Caki2 (cell line): ENCODE data around the gene PDE1C. TPM values are rescaled to one million over a fixed set of nuclear protein-coding genes. Genes with fewer than 3 reads are reported as not detected.
"Not testable (repeated sequence)": the region's sequence is repeated elsewhere in the genome, so short reads cannot be mapped to it uniquely, and the experiment has no call there.

Experiments
- DNase-seq: peaks from one replicate; pipeline ENCODE4 v3.0.0-alpha.2; 2015; ENCODE audit warnings: low read depth
- in situ Hi-C: cut with HindIII; loops from 2 replicates; pipeline ENCODE4 v1.10.0; 2016; ENCODE audit warnings: low sequenced_read_pairs, low pct_unique_long_range_greater_than_20kb, mixed read lengths
- total RNA-seq: library from RNA; depleted of rRNA; stranded (reverse); fragments of >200 nt; shearing (Covaris generic); gene quantifications from 2 replicates; pipeline ENCODE4 v1.2.3, GENCODE V29; 2014; ENCODE audit warnings: low replicate concordance

PDE1C gene
- total RNA-seq, 1 experiment from 2014 or later = 0.17 TPM

DNA sequence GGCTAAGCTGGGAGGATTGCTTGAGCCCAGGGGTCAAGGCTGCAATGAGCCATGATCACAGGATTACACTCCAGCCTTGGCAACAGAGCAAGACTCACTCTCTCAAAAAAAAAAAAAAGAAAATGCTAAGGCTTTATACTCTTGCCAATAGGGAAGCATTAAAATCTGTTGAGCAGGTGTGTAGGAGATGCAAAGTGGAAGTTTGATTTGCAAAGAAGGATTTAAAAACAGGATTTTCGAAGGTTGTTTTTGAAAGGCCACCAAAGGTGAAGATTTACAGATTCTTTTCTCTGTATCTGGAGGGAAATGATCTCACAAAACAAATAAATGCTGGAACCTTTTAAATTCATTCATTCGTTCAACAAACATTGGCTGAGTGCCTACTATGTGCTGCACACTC, 8.6 kb upstream of the PDE1C start:
- in situ Hi-C loops = no loop called here
- no peak for DNase-seq

GRCh38 chr7:32077806-32078205, 7.6 kb upstream of the PDE1C start:
- in situ Hi-C loops = no loop called here

DNA sequence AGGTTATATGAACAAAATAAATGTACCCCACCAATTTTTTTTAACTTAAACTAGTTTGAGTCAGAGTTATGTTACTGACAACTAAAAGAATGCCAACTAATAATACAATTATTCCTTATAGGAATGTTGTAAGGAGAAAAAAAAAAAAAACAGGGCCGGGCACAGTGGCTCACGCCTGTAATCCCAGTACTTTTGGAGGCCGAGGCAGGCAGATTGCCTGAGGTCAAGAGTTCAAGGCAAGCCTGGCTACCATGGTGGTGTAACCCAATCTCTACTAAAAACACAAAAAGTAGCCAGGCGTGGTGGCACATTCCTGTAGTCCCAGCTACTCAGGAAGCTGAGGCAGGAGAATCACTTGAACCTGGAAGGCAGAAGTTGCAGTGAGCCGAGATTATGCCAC, 6.6 kb upstream of the PDE1C start:
- in situ Hi-C loops, DNase-seq: not testable (repeated sequence)

More at GRCh38 chr7:32077806-32078205, 7.6 kb upstream of the PDE1C start:
- no peak for DNase-seq

DNA sequence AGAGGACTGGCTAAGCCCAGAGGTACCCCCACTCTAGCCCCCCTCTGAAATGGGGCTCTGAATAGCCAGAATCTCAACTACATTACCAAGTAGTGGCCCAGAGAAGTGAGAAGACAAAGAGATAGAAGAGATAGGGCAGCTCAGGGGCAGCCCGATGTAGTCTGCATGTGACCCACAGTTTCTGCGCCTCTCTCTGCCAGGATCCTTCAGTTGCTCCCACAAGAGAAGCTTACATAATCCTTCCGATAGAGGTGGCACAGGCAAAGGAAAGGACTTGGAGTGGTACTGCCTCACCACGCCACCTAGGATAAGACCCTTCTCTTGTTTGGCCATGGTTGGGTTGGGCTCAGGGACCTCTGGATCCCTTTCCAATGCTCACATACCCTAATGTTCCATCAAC, 5.4 kb upstream of the PDE1C start:
- in situ Hi-C loops = no loop called here
- DNase-seq = no peak

DNA sequence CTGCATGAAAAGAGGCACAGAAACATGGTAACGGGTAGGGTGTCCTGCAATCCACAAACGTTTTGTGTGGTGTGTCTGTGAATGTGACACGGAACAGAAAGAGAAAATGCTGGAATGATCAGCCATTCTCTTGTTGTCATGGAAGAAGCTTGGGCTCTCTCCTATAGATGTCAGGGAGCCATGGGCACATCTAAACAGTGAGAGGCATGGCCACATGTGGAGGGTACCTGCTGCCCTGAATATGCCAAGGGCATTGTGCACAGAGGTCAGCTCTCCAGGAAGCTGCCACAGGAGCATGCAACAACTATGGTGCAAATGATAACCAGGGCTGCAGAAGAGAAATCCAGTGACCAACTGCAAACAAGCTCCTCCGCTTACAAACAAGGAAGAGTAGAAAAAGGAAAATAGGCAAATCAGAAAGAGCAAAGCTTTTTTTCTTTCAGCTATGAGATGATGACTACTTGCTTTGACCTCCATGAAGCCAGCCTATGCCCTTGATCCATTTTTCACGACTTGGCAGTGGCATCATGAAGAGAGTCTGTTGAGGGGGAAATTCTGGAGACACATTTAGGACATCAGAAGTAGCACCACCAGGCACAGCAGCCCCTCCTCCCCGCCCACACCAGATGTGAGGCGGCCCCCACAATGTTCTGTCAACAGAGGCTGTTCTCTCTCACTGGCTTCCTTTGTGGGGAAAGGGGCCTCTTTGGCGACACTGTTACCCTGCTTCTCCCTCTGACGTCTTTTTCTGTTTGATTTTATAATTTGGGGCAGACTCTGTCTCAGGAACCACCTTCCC, 4.8 kb upstream of the PDE1C start:
- in situ Hi-C loops = no loop called here
- DNase-seq = no peak

DNA sequence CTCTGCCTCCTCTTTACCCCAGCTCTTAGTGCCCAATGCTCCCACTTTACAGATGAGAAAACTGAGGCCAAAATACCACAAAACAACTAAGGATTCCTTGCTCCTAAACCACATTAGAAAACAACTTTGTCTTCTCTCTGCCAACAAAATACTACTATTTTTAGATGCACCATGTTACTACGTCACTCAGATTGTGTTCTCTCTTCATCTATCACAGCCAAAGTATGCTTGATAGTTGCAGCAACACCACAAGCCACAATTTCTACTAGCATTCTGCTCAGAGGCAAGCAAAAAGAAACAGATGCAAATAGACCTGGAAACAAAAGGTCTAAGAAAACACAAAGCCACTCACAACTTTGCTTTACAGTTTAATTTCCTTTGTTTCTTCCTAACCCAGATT, 3.3 kb upstream of the PDE1C start:
- in situ Hi-C loops = no loop called here
- DNase-seq = no peak

DNA sequence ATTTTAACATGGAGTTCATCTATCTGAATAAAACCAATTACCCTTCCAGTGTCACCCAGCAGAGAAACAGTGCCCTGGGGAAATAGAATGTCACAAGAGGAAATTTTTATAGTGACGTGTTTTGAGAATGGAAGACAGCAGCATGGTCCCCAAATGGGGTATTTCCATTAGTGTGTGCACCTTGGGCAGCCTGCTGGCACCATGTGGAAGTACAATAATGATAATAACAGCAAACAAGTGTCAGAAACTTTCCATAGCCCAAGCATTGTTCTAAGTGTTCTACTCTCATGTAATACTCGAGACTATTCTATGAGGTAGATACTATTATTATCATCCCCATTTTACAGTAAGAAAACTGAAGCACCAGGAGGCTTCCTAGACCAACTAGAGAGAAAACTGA, 2.2 kb upstream of the PDE1C start:
- DNase-seq = no peak
- in situ Hi-C loops = no loop called here

DNA sequence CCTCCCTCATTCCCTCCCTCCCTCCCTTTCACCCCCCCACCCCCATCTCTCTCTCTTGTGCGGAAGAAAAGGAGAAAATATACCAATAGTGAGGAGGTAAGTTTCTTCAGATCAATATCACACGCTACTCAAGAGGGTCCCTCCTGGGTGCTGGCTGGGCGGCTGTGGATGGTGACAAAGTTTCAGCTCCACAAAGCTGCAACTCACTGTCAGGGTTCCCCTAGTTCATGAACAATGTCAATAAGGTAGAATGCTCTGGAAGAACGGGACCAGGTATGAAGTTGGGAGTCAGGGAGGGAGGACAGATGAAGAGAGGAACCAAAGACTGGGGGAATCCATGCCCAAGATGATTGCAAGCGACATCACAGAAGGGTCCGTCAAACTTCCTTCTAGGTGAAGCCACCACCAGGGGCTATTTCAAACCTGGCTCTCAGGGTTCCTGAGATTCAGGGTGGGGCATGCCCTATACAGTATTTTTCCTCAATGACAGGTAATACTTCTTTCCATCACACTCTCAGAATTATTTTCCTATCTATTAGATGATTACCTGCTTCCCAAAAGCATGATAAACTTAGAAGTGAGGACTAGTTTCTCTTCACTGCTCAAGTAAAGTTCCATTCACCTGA, 1.4 kb upstream of the PDE1C start:
- DNase-seq = no peak
- in situ Hi-C loops = no loop called here

GRCh38 chr7:32070051-32070405, 179 bp downstream of the PDE1C start:
- DNase-seq = no peak
- in situ Hi-C loops = no loop called here

DNA sequence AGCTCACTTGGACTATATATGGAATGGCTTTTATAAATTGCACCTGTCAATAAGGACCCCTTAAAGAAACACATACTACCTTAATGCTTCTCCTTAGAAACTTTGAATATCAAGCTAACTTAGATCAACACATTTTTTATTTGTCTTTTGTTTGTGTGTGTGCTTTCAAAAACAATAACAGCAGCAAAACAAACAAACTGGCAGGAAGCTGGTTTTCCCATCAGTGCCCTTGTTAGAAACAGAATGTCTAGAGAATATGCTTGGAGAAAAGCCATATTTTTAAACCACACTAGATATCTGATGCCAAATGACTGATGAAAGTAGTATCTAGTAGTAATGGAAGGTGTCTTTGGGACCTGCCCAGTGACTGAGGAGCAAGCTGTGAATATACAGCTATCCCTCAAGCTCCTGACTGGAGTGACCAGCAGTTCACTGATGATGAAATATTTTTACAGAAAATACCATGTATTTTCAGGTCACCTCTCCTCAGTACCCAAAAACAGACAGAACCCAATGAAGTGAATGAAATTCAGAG, 1.0 kb downstream of the PDE1C start:
- in situ Hi-C loops = no loop called here

GRCh38 chr7:32068411-32069101, 1.7 kb downstream of the PDE1C start:
- no peak for DNase-seq
- in situ Hi-C loops = no loop called here

More for the DNA sequence above, 1.0 kb downstream of the PDE1C start:
- DNase-seq = no peak

- no peak for DNase-seq
- in situ Hi-C loops = no loop called here
Observed at GRCh38 chr7:32066441-32066840, 3.8 kb downstream of the PDE1C start.

DNA sequence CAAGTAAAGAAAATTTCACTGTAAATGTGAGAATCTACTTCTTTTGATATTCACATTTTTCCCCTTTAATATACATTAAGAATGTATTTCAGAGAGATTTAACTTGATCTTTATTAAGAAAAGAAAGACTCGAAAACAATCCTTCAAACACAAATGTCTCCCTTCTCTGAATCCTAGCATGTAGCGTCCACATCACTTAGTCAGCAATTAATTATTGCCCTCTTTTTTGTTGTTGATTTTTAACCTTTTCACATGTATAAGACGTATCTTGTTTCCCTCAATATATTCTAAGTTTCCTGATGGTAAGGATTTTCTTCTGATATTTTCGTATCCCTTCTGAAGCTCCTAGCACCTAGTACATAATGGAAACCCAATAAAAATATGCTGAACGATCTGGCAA, 6.6 kb downstream of the PDE1C start:
- in situ Hi-C loops = no loop called here
- DNase-seq = no peak

GRCh38 chr7:32062150-32062549, 8.1 kb downstream of the PDE1C start:
- in situ Hi-C loops = no loop called here
- no peak for DNase-seq

DNA sequence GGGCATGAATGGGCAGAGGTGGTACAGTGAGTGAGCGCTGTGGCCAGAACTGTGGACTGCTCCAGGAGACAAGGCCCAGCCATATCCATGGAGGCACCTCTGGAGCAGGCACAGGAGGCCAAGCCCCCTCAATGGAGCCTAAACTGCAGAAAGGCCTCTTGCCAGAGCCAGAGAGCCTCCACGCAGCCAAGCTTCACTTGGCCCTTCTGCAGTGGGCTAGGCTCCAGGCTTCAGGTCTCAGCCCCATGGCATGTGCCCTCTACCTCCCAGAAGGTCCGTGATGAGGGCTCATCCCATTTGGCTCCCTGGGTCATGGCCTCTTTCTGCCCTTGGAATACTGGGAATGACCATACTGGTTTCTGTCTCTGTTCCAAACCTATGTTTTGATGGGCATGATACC, 8.9 kb downstream of the PDE1C start:
- in situ Hi-C loops = no loop called here

DNA sequence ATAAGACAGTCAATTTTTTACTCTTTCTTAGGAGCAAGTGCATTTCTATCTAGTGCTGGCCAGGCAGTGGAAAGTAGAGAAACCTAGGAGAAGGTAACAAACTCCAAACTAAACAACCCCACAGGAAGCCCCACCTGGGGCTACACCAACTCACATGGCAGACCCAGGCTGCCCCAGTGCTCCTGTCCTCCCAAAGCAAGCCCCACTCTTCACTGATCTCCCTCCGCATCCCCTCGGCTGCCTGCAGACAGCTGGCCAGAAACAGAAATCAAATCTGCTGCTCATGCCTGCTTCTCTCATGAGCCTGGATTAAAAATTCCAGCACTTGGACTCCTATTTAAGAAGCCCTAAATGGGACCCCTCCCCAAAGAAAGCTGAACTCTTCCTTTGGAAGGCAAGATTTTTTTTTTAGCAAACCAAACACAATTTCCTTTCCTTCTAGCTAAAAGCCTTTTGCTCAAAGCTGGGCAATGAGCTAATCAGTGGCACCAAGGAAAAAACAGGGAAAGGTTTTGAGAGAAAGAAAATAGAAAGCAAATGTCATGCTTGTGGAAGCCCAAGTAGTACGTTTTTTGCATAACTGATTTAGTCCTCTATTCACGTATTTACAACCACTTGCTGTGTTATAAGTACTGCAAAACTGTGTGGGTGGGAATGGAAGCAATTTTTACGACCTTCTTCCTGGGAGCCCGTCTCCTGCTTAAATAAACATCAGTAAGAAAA, 10.8 kb downstream of the PDE1C start:
- no peak for DNase-seq
- in situ Hi-C loops = no loop called here

More for the DNA sequence above, 8.9 kb downstream of the PDE1C start:
- DNase-seq = no peak

- no peak for DNase-seq
- in situ Hi-C loops = no loop called here
Observed at GRCh38 chr7:32058002-32058401, 12.2 kb downstream of the PDE1C start.

DNA sequence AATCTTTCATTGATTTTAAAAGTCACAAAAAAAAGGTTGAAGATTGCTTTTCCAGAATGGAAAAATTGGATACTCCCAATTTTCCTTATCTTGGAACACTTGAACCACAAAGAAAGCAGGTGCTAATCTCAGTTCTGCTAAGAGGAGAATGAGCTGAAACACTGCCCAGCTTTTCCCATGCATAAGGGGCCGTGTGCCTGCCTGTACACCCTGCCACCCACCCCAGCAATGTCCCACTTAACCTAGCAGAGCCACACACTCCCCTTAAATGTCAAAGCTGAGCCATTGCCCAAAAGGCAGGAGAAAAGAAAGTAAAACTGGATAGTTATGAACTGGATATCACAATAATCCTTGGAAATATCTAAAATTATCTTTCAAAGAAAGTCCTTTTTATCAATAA, 13.4 kb downstream of the PDE1C start:
- DNase-seq = no peak
- in situ Hi-C loops = no loop called here

- in situ Hi-C loops = no loop called here
- no peak for DNase-seq
Observed at GRCh38 chr7:32053204-32053603, 17.0 kb downstream of the PDE1C start.
